HG03457 (cell line): Measurements from ENCODE around the gene PORCN.
"Not testable (repeated sequence)": the region's sequence is repeated elsewhere in the genome, so short reads cannot be mapped to it uniquely, and the experiment has no call there.

ENCODE experiments used
- ATAC-seq: cut with Tn5 transposase; IDR thresholded peaks from one replicate; pipeline ENCODE4 v1.9.1; 2021; ENCODE audit warnings: moderate number of reproducible peaks; ENCODE audit not compliant: unreplicated experiment

PORCN gene

GRCh38 chrX:48509619-48510018 lies 827 bp downstream of the PORCN start:
- no peak for ATAC-seq

DNA sequence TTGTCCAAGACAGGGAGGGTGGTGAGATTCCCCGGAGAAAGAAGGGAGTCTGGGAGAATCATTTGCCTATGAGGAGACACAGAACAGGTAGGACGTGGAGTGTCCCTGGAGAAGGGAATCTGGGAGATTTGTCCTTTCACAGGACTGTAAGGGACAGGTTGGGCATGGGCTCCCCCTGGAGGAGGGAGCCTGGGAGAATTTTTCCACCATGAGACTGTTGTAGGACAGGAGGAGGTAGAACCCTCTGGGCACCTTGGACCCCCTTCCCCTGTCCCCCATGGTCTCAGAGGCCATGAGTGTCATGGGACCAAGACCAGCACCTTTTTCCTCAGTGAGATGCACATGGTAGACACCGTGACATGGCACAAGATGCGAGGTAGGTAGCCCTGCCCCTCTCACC lies 2.8 kb downstream of the PORCN start:
- no peak for ATAC-seq

- ATAC-seq: no peak
Observed at GRCh38 chrX:48512371-48512935, 3.7 kb downstream of the PORCN start.

DNA sequence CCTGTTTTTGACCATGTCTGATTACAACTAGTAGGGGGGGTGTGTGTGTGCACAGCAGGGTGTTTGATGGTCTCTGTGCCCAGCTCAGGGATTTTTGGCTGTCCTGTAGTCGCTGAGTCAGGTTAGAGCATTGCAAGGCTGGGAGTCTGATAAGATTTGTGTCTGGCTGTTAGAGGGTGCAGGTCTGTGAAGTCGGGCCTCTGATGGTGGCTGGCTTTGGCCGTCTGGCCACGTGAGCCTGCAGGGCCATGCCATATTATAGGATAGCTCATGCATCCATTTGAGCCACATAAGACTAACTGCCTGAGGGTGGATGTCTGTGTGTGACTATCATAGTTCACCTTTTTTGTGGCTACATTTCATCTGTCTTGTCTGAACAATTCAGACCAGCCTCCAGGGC lies 4.9 kb downstream of the PORCN start:
- ATAC-seq: no peak

DNA sequence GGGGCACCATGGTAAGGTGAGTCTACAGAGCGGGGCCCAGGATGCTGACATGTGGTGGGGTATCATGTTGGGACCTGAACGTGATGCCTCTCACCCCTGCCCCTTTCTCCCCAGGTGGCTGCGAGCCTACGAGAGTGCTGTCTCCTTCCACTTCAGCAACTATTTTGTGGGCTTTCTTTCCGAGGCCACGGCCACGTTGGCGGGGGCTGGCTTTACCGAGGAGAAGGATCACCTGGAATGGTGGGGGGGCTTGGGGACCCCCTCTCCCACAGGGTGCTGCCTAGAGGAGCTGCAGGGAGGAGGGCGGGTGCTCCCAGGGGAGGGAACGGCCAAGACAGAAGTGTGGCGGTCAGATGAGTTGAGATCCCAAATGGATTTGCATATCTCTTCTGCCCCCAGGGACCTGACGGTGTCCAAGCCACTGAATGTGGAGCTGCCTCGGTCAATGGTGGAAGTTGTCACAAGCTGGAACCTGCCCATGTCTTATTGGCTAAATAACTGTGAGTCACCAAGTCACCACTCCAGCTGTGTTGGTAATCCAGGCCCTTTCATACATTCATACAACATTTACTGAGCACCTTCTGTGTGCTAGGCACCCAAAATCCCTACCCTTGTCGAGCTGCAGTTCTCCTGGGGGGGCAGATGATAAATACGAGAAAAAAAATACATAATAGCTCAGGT lies 5.5 kb downstream of the PORCN start:
- no peak for ATAC-seq

GRCh38 chrX:48514868-48515460 lies 6.2 kb downstream of the PORCN start:
- no peak for ATAC-seq

GRCh38 chrX:48515842-48516241 lies 7.0 kb downstream of the PORCN start:
- no peak for ATAC-seq

DNA sequence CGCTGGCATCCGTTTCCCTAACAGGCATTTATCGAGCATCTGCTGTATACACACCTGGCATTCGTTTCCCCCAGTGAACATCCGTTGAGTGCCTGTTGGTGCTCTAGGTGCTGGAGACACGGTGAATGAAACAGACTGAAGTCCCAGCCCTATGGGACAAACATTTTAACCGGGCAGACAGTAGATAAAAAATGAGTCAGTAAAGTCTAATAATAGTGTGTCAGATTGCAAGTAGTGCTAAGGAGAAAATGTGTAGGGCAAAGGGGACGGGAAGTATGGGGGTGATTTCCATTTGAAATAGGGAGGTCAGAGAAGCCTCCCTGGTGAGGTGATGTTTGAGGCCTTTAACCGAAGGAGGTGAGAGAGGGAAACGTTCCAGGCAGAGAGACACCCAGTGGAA lies 7.5 kb downstream of the PORCN start:
- no peak for ATAC-seq

- no peak for ATAC-seq
Observed at GRCh38 chrX:48516987-48517386, 8.2 kb downstream of the PORCN start.

- not testable (repeated sequence) for ATAC-seq
Observed at GRCh38 chrX:48519481-48519880, 10.7 kb downstream of the PORCN start.

GRCh38 chrX:48520455-48520854 lies 11.7 kb downstream of the PORCN start:
- ATAC-seq: no peak

GRCh38 chrX:48520976-48521352 lies 12.2 kb downstream of the PORCN start:
- ATAC-seq: no peak

GRCh38 chrX:48521353-48522243 lies 12.8 kb downstream of the PORCN start, which contains the start of gene EBP:
Gene EBP (plus strand): TSS chrX:48521808. CDS start chrX:48523772, 1,964 bp downstream.
- ATAC-seq: peak; percentile 79

- no peak for ATAC-seq
Observed at GRCh38 chrX:48522291-48522690, 13.5 kb downstream of the PORCN start.

DNA sequence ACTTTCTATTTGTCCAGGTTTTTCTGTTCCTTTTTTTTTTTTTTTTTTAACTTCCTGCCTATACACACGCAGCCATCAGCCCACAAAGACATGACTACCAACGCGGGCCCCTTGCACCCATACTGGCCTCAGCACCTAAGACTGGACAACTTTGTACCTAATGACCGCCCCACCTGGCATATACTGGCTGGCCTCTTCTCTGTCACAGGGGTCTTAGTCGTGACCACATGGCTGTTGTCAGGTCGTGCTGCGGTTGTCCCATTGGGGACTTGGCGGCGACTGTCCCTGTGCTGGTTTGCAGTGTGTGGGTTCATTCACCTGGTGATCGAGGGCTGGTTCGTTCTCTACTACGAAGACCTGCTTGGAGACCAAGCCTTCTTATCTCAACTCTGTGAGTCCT lies 14.9 kb downstream of the PORCN start:
- ATAC-seq: no peak

GRCh38 chrX:48525853-48526252 lies 17.1 kb downstream of the PORCN start:
- not testable (repeated sequence) for ATAC-seq

GRCh38 chrX:48530736-48531135 lies 21.9 kb downstream of the PORCN start:
- ATAC-seq: no peak

GRCh38 chrX:48531358-48531959 lies 22.7 kb downstream of the PORCN start:
- no peak for ATAC-seq

DNA sequence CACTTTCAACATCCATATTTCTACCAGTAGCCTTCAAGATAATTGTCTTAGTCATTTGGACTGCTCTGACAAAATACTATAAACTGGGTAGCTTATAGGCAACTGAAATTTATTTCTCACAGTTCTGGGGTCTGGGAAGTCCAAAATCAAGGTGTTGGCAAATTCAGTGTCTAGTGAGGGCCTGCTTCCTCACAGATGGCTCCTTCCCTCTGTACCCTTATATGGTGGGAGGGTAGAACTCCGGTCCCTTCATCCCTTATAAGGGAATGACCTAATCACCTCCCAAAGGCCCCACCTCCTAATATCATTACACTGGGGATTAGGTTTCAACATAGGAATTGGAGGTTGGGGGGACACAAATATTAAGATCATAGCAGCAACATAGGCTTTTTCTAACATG lies 23.4 kb downstream of the PORCN start:
- ATAC-seq: no peak

DNA sequence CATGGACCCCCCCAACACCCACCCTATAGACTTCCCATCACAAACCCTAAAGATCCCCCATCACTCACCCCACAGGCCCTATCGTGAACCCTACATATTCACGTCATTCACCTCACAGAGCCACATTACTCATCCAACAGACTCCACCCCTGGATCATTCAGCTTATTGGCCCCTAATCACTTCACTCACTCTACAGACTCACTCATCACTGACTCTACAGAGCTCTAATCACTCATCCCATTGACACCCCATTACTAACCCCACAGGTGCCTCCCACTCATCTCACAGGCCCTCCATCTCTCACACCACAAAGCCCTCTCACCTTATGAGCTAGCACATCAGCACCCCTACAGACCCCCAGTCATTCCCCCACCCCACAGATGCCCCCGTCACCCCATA lies 24.4 kb downstream of the PORCN start:
- ATAC-seq: no peak
